ENCODE data around the gene GJA8. TPM values are rescaled to one million over a fixed set of nuclear protein-coding genes. Genes with fewer than 3 reads are reported as not detected.
A peak's percentile ranks its signal among the peaks of the same experiment; 100 is the strongest.
"Not testable (repeated sequence)": the region's sequence is repeated elsewhere in the genome, so short reads cannot be mapped to it uniquely, and the experiment has no call there.

GJA8 gene
- total RNA-seq (2013) = not detected
- polyA plus RNA-seq (not detected), polyA minus RNA-seq (not detected in 2 replicates), total RNA-seq (0 to 0.45 (median 0) reads per million in 11 experiments)

DNA sequence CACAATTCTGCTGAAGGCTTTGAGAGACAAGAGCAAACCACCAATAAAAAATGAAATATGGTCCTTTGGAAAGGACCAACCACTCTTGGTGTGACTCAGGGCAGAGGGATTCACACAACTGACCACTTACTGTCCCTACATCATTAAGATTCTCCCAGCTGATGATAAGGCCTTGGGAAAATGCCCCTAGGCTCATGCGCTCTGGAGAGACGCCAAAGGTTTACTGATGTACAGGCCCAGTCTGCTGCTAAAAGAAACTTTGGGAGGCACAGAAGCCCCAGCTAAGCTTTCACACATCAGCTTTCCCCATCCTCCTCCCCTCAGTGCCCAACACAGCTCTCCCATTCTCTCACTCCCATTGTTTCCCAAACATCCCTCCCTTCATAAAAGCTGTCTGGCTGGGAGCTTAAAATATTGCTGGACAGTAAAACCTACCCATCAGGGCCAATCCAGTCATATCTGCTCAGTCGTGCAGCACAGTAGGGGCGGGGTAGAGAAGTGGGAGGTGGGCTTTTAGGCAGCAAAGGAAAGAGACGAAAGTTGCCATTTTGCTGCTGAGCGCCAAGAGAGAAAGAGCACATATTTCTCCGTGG, at the start of gene GJA8:
Gene GJA8 (plus strand): TSS at position 543 of the 593 bp plus-strand sequence. CDS start 5,161 bp downstream, outside the sequence.
- DNase-seq = no peak
- Histone ChIP-seq H2AFZ (ENCODE audit: insufficient read depth, low read depth, low read length, poor library complexity, severe bottlenecking) (no peak within 1 kb of the TSS), H3K4me3 (replicated peaks in 1 of 3; ENCODE audit: low read depth in 2 of 3, low read length in 3 of 3) (no peak within 1 kb of the TSS), H3K4me2 (replicated peaks; ENCODE audit: extremely low read depth, low read length, poor library complexity, severe bottlenecking) (no peak within 1 kb of the TSS), H3K9ac (ENCODE audit: insufficient read depth, low read length, poor library complexity, severe bottlenecking) (no peak within 1 kb of the TSS), H3K4me1 (ENCODE audit: control insufficient read depth in 1 of 2, insufficient read depth in 2 of 2, low read length in 2 of 2) (no peaks in the 10 kb centered on the region), H3K27me3 (ENCODE audit: control insufficient read depth in 2 of 2, insufficient read depth in 2 of 2, low read length in 2 of 2) (no peaks in the 10 kb centered on the region), H3K36me3 (replicated peaks in 1 of 2; ENCODE audit: control insufficient read depth in 1 of 2, insufficient read depth in 2 of 2, low read length in 2 of 2) (no peaks in the 10 kb centered on the region), H3K79me2 (ENCODE audit: insufficient read depth, low read length) (no peaks in the 10 kb centered on the region), H4K20me1 (ENCODE audit: insufficient read depth, low read length) (no peaks in the 10 kb centered on the region), H3K27ac (ENCODE audit: low read depth in 1 of 2, low read length in 2 of 2) (no peak within 1 kb of the TSS), H3K9me3 (replicated peaks in 1 of 2; ENCODE audit: control insufficient read depth in 1 of 2, insufficient read depth in 1 of 2, low read length in 2 of 2) (no peaks in the 10 kb centered on the region)
- Mint-ChIP-seq H3K4me3 (no peak within 1 kb of the TSS), H3K9me3 (peaks cover 0 to 4% (median 0%) of the 10 kb centered on the region in 7 donors), H3K27me3 (ENCODE audit: low read depth in 3 of 3) (peaks cover 2 to 7% (median 3%) of the 10 kb centered on the region in 3 donors), H3K4me1 (peaks cover 4% of the 10 kb centered on the region), H3K27ac (peak within 1 kb of the TSS in 1 of 7 donors; percentile 50), H3K36me3 (no peaks in the 10 kb centered on the region)
- TF ChIP-seq, protein P1, sequence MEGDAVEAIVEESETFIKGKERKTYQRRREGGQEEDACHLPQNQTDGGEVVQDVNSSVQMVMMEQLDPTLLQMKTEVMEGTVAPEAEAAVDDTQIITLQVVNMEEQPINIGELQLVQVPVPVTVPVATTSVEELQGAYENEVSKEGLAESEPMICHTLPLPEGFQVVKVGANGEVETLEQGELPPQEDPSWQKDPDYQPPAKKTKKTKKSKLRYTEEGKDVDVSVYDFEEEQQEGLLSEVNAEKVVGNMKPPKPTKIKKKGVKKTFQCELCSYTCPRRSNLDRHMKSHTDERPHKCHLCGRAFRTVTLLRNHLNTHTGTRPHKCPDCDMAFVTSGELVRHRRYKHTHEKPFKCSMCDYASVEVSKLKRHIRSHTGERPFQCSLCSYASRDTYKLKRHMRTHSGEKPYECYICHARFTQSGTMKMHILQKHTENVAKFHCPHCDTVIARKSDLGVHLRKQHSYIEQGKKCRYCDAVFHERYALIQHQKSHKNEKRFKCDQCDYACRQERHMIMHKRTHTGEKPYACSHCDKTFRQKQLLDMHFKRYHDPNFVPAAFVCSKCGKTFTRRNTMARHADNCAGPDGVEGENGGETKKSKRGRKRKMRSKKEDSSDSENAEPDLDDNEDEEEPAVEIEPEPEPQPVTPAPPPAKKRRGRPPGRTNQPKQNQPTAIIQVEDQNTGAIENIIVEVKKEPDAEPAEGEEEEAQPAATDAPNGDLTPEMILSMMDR (IDR thresholded peaks at IDR 0.05) = no peak
- intact Hi-C loops (cut with micrococcal nuclease) = no loop called here
- WGBS (ENCODE audit: insufficient coverage) = 94% methylated on average over 2 of the region's 7 CpGs

DNA sequence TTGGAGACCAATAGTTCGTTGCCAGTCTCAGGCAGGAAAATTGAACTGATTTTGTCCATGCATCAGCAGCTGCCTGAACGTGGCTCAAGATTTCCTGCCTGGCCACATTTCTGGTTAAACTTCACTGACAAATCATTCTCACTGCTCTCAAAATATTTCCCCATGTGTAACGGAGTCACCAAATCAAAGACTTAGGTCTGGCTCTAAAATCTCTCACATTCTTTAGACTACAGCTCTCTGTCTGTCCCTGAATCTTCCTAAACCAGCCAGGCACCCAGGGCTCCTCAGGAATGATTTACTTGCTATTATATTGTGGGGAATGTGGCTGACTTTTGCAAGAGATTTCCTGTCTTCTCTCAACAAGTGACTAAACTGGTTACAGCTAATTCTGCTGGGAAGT, 49.2 kb upstream of the GJA8 start:
- Mint-ChIP-seq H3K9me3 (peaks cover 0 to 5% (median 1%) of the 10 kb centered on the region in 7 donors), H3K4me3 (no peak overlapping the region), H3K27ac (no peak overlapping the region), H3K36me3 (no peaks in the 10 kb centered on the region), H3K27me3 (ENCODE audit: low read depth in 3 of 3) (peaks cover 4 to 15% (median 5%) of the 10 kb centered on the region in 3 donors), H3K4me1 (no peaks in the 10 kb centered on the region)
- 44% methylated on average over 3 of the region's 3 CpGs for WGBS (ENCODE audit: insufficient coverage)
- H3K27me3 ChIP-seq (ENCODE audit: control insufficient read depth in 2 of 2, insufficient read depth in 2 of 2, low read length in 2 of 2) = no peaks in the 10 kb centered on the region
- TF ChIP-seq, protein P1 (IDR thresholded peaks at IDR 0.05) = no peak
- H3K9me3 ChIP-seq (replicated peaks in 1 of 2; ENCODE audit: control insufficient read depth in 1 of 2, insufficient read depth in 1 of 2, low read length in 2 of 2) = no peaks in the 10 kb centered on the region
- intact Hi-C loops (cut with micrococcal nuclease) = no loop called here
- H3K9ac ChIP-seq (ENCODE audit: insufficient read depth, low read length, poor library complexity, severe bottlenecking) = no peak overlapping the region
- no peak overlapping the region for H3K4me2 ChIP-seq (replicated peaks; ENCODE audit: extremely low read depth, low read length, poor library complexity, severe bottlenecking)
- no peak for DNase-seq
- no peak overlapping the region for H3K27ac ChIP-seq (ENCODE audit: low read depth in 1 of 2, low read length in 2 of 2)
- no peaks in the 10 kb centered on the region for H3K79me2 ChIP-seq (ENCODE audit: insufficient read depth, low read length)
- H3K4me3 ChIP-seq (replicated peaks in 1 of 3; ENCODE audit: low read depth in 2 of 3, low read length in 3 of 3) = no peak overlapping the region
- no peaks in the 10 kb centered on the region for H3K4me1 ChIP-seq (ENCODE audit: control insufficient read depth in 1 of 2, insufficient read depth in 2 of 2, low read length in 2 of 2)
- H3K36me3 ChIP-seq (replicated peaks in 1 of 2; ENCODE audit: control insufficient read depth in 1 of 2, insufficient read depth in 2 of 2, low read length in 2 of 2) = no peaks in the 10 kb centered on the region
- H2AFZ ChIP-seq (ENCODE audit: insufficient read depth, low read depth, low read length, poor library complexity, severe bottlenecking) = no peak overlapping the region
- no peaks in the 10 kb centered on the region for H4K20me1 ChIP-seq (ENCODE audit: insufficient read depth, low read length)

GRCh38 chr1:147854989-147855388, 47.6 kb upstream of the GJA8 start:
- H3K4me1 ChIP-seq (ENCODE audit: control insufficient read depth in 1 of 2, insufficient read depth in 2 of 2, low read length in 2 of 2); H4K20me1 ChIP-seq (ENCODE audit: insufficient read depth, low read length); H3K9ac ChIP-seq (ENCODE audit: insufficient read depth, low read length, poor library complexity, severe bottlenecking); H3K4me1 Mint-ChIP-seq; H3K27me3 ChIP-seq (ENCODE audit: control insufficient read depth in 2 of 2, insufficient read depth in 2 of 2, low read length in 2 of 2); H3K9me3 Mint-ChIP-seq; H2AFZ ChIP-seq (ENCODE audit: insufficient read depth, low read depth, low read length, poor library complexity, severe bottlenecking); H3K36me3 ChIP-seq (replicated peaks in 1 of 2; ENCODE audit: control insufficient read depth in 1 of 2, insufficient read depth in 2 of 2, low read length in 2 of 2); H3K36me3 Mint-ChIP-seq; H3K27ac ChIP-seq (ENCODE audit: low read depth in 1 of 2, low read length in 2 of 2); H3K4me3 ChIP-seq (replicated peaks in 1 of 3; ENCODE audit: low read depth in 2 of 3, low read length in 3 of 3); H3K4me2 ChIP-seq (replicated peaks; ENCODE audit: extremely low read depth, low read length, poor library complexity, severe bottlenecking); DNase-seq; intact Hi-C loops (cut with micrococcal nuclease); H3K4me3 Mint-ChIP-seq; H3K79me2 ChIP-seq (ENCODE audit: insufficient read depth, low read length); H3K9me3 ChIP-seq (replicated peaks in 1 of 2; ENCODE audit: control insufficient read depth in 1 of 2, insufficient read depth in 1 of 2, low read length in 2 of 2): not testable (repeated sequence)
- Mint-ChIP-seq H3K27ac (peak overlapping the region in 1 of 7 donors; percentile 58), H3K27me3 (ENCODE audit: low read depth in 3 of 3) (peaks cover 5 to 17% (median 9%) of the 10 kb centered on the region in 3 donors)
- no CpG with 5 or more reads among the region's 4 CpGs for WGBS (ENCODE audit: insufficient coverage)
